GM19239 (cell line): ENCODE results near the gene MPRIP.

ENCODE experiments used
- DNase-seq: peaks from one replicate; pipeline ENCODE4 v3.0.0; 2011; ENCODE audit warnings: low spot score; ENCODE audit not compliant: insufficient read length
- FAIRE-seq: peaks from 2 replicates; lab custom pipeline; 2011; peaks lifted over from hg19 to GRCh38; lab: Jason Lieb, UNC

The MPRIP gene

GRCh38 chr17:17139972-17140589, 97.8 kb downstream of the MPRIP start:
- FAIRE-seq (no peak), DNase-seq (no peak)

- DNase-seq (no peak), FAIRE-seq (no peak)
Measured at GRCh38 chr17:17140590-17140980, 98.3 kb downstream of the MPRIP start.

- DNase-seq = no peak
- no peak for FAIRE-seq
Measured at GRCh38 chr17:17141279-17141678, 99.0 kb downstream of the MPRIP start.

GRCh38 chr17:17141860-17142552, 99.7 kb downstream of the MPRIP start:
- no peak for DNase-seq

GRCh38 chr17:17142556-17142955, 100.3 kb downstream of the MPRIP start:
- FAIRE-seq (no peak), DNase-seq (no peak)

More at GRCh38 chr17:17141860-17142552, 99.7 kb downstream of the MPRIP start:
- no peak for FAIRE-seq

- no peak for DNase-seq
- no peak for FAIRE-seq
Measured at GRCh38 chr17:17143501-17143900, 101.2 kb downstream of the MPRIP start.

- FAIRE-seq = no peak
- DNase-seq = no peak
Measured at GRCh38 chr17:17144061-17144460, 101.8 kb downstream of the MPRIP start.

- no peak for FAIRE-seq
Measured at GRCh38 chr17:17144916-17145665, 102.8 kb downstream of the MPRIP start.

GRCh38 chr17:17146786-17147406, 104.6 kb downstream of the MPRIP start:
- FAIRE-seq = peak; percentile 62
- no peak for DNase-seq

More at GRCh38 chr17:17144916-17145665, 102.8 kb downstream of the MPRIP start:
- DNase-seq = no peak

GRCh38 chr17:17147821-17148220, 105.6 kb downstream of the MPRIP start:
- FAIRE-seq (no peak), DNase-seq (no peak)

GRCh38 chr17:17149520-17150447, 107.5 kb downstream of the MPRIP start:
- DNase-seq (no peak), FAIRE-seq (peak; percentile 90)

- DNase-seq (no peak), FAIRE-seq (no peak)
Measured at GRCh38 chr17:17150448-17150800, 108.2 kb downstream of the MPRIP start.

GRCh38 chr17:17151055-17151454, 108.8 kb downstream of the MPRIP start:
- no peak for DNase-seq
- no peak for FAIRE-seq

GRCh38 chr17:17151541-17151940, 109.3 kb downstream of the MPRIP start:
- DNase-seq (no peak), FAIRE-seq (no peak)

GRCh38 chr17:17151962-17152361, 109.7 kb downstream of the MPRIP start:
- DNase-seq (no peak), FAIRE-seq (no peak)

- DNase-seq (no peak), FAIRE-seq (no peak)
Measured at GRCh38 chr17:17152385-17152784, 110.1 kb downstream of the MPRIP start.

- no peak for FAIRE-seq
Measured at GRCh38 chr17:17153071-17153470, 110.8 kb downstream of the MPRIP start.

GRCh38 chr17:17153709-17154108, 111.5 kb downstream of the MPRIP start:
- DNase-seq = no peak
- no peak for FAIRE-seq

More at GRCh38 chr17:17153071-17153470, 110.8 kb downstream of the MPRIP start:
- DNase-seq = no peak

GRCh38 chr17:17154556-17154955, 112.3 kb downstream of the MPRIP start:
- DNase-seq (no peak), FAIRE-seq (no peak)

- FAIRE-seq (no peak), DNase-seq (no peak)
Measured at GRCh38 chr17:17154981-17155380, 112.7 kb downstream of the MPRIP start.
